WERI-Rb-1 (cell line): ENCODE data around the gene EML2.

ENCODE experiments used
- DNase-seq: peaks from one replicate; pipeline ENCODE4 v3.0.0-alpha.2; 2020
- H3K27ac ChIP-seq: fragments of 250-450 bp; sonication (Bioruptor Pico); 2 replicates; pipeline ENCODE4 v1.5.1; 2020; ENCODE audit warnings: mild to moderate bottlenecking, moderate library complexity
- H3K27me3 ChIP-seq: fragments of 250-450 bp; sonication (Bioruptor Pico); 2 replicates; pipeline ENCODE4 v1.5.1; 2021; ENCODE audit warnings: mild to moderate bottlenecking, low read depth, moderate library complexity; ENCODE audit not compliant: insufficient read depth, severe bottlenecking
- H3K36me3 ChIP-seq: fragments of 250-450 bp; sonication (Bioruptor Pico); 2 replicates; pipeline ENCODE4 v1.5.1; 2020; ENCODE audit warnings: mild to moderate bottlenecking, moderate library complexity
- H3K4me3 ChIP-seq: 2 replicates; pipeline ENCODE4 v1.5.1; 2011; ENCODE audit warnings: low read depth, mild to moderate bottlenecking, control low read depth, low read length
- H3K9me3 ChIP-seq: fragments of 250-450 bp; sonication (Bioruptor Pico); 2 replicates; pipeline ENCODE4 v1.5.1; 2021; ENCODE audit warnings: mild to moderate bottlenecking, moderate library complexity; ENCODE audit not compliant: severe bottlenecking
- CTCF ChIP-seq: IDR thresholded peaks from 2 replicates; pipeline ENCODE4 v1.5.1; 2011; ENCODE audit warnings: low read depth, mild to moderate bottlenecking, control low read depth, inconsistent platforms, low read length

Gene EML2

GRCh38 chr19:45677351-45678230, 38.4 kb upstream of the EML2 start:
- H3K27ac ChIP-seq, result no peak overlapping the region
- H3K4me3 ChIP-seq, result no peak overlapping the region
- no peaks in the 10 kb centered on the region for H3K27me3 ChIP-seq
- H3K9me3 ChIP-seq, result no peaks in the 10 kb centered on the region
- H3K36me3 ChIP-seq, result no peaks in the 10 kb centered on the region
- no peak for DNase-seq
- TF ChIP-seq CTCF, result no peak

- Histone ChIP-seq H3K9me3 (no peaks in the 10 kb centered on the region), H3K27me3 (no peaks in the 10 kb centered on the region), H3K27ac (no peak overlapping the region), H3K4me3 (no peak overlapping the region), H3K36me3 (no peaks in the 10 kb centered on the region)
- no peak for DNase-seq
- no peak for TF ChIP-seq CTCF
These were observed 37.7 kb upstream of the EML2 start for GRCh38 chr19:45676851-45677263.

- no peak overlapping the region for H3K4me3 ChIP-seq
- H3K27ac ChIP-seq, result no peak overlapping the region
- H3K36me3 ChIP-seq, result no peaks in the 10 kb centered on the region
- H3K27me3 ChIP-seq, result no peaks in the 10 kb centered on the region
- no peaks in the 10 kb centered on the region for H3K9me3 ChIP-seq
- DNase-seq, result no peak
- no peak for TF ChIP-seq CTCF
These were observed 35.7 kb upstream of the EML2 start for GRCh38 chr19:45674946-45675345.

- no peak for TF ChIP-seq CTCF
- no peaks in the 10 kb centered on the region for H3K27me3 ChIP-seq
These were observed 31.7 kb upstream of the EML2 start for GRCh38 chr19:45670670-45671453.

GRCh38 chr19:45668342-45668871, 29.2 kb upstream of the EML2 start:
- Histone ChIP-seq H3K4me3 (peak overlapping the region; percentile 50), H3K36me3 (no peaks in the 10 kb centered on the region), H3K27me3 (no peaks in the 10 kb centered on the region), H3K27ac (peak overlapping the region; percentile 34), H3K9me3 (no peaks in the 10 kb centered on the region)
- no peak for DNase-seq
- TF ChIP-seq CTCF, result no peak

More at GRCh38 chr19:45670670-45671453, 31.7 kb upstream of the EML2 start:
- DNase-seq, result no peak
- Histone ChIP-seq H3K27ac (no peak overlapping the region), H3K9me3 (no peaks in the 10 kb centered on the region), H3K4me3 (no peak overlapping the region), H3K36me3 (no peaks in the 10 kb centered on the region)
